ENCODE measurements around the gene HDHD3.

The HDHD3 gene

GRCh38 chr9:113416149-113416721 lies 39.4 kb upstream of the HDHD3 start:
- no peaks in the 10 kb centered on the region for H3K27me3 ChIP-seq (ENCODE audit: insufficient read depth, low read depth)
- H3K4me1 ChIP-seq (ENCODE audit: low read depth, poor library complexity, severe bottlenecking): peaks cover 7% of the 10 kb centered on the region
- H3K79me2 ChIP-seq (ENCODE audit: insufficient read depth, low read depth): no peaks in the 10 kb centered on the region
- no peak for TF ChIP-seq CTCF (conservative IDR thresholded peaks at IDR 0.05; ENCODE audit: low read depth, low read length)
- no peaks in the 10 kb centered on the region for H4K20me1 ChIP-seq (ENCODE audit: insufficient read depth)
- no peak overlapping the region for H3K27ac ChIP-seq
- no peaks in the 10 kb centered on the region for H3K36me3 ChIP-seq (ENCODE audit: insufficient read depth)
- no peak overlapping the region for H3K4me3 ChIP-seq (IDR thresholded peaks at IDR 0.05; ENCODE audit: insufficient read depth, low read depth, low read length)
- H3K4me2 ChIP-seq: no peak overlapping the region
- H3K9ac ChIP-seq: no peak overlapping the region
- no peak overlapping the region for H2AFZ ChIP-seq (ENCODE audit: low read depth)

DNA sequence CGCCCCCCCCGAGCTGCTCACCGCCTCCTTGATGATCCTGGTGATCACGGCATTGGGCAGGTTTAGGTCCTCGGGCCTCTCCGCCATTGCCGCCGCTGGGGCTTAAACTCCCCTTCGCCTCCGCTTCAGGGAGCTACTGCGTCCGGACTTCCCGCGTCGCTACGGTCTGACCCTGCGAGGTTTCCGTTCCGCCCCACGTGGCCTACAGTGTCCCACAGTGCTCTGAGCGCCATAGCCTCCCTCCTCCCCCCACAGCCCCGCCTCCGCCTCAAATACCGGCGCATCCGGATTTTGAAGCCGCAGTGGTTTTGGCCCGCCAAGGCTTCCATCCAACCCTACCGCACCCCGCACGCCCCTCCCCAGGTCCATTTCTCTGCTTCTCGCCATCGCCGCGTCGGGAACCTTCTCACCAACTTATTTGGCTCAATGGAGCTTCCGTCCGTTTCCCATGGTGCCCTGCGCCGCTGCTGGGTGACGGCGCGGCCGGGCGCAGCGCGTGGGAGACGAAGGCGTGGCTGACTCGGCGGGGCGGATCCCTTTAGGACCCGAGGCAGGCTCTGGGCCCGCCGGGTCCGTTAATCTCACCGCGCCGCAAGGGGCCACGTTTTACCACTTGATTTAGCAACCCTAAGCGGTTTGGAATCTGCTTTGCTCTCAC lies 33.5 kb upstream of the HDHD3 start, which contains the start of the genes C9orf43 and POLE3:
Gene C9orf43, plus strand, starts transcription at position 541 of the 658 bp plus-strand sequence. CDS start 2,747 bp downstream, outside the sequence.
Gene POLE3, minus strand, starts transcription at position 469 of the 658 bp plus-strand sequence. Its CDS starts 382 bp downstream, at position 87.
- Histone ChIP-seq H4K20me1 (ENCODE audit: insufficient read depth) (no peaks in the 10 kb centered on the region), H3K36me3 (ENCODE audit: insufficient read depth) (peaks cover 6% of the 10 kb centered on the region; the same call in 1 of the 2 replicates), H3K27ac (peak within 1 kb of the TSS; percentile 97), H3K79me2 (ENCODE audit: insufficient read depth, low read depth) (peaks cover 20% of the 10 kb centered on the region), H3K4me1 (ENCODE audit: low read depth, poor library complexity, severe bottlenecking) (peaks cover 37% of the 10 kb centered on the region), H2AFZ (ENCODE audit: low read depth) (peak within 1 kb of the TSS; percentile 70), H3K9ac (peak within 1 kb of the TSS; percentile 98), H3K4me3 (IDR thresholded peaks at IDR 0.05; ENCODE audit: insufficient read depth, low read depth, low read length) (no peak within 1 kb of the TSS), H3K4me2 (peak within 1 kb of the TSS; percentile 97), H3K27me3 (ENCODE audit: insufficient read depth, low read depth) (no peaks in the 10 kb centered on the region)
- TF ChIP-seq CTCF (conservative IDR thresholded peaks at IDR 0.05; ENCODE audit: low read depth, low read length): no peak

GRCh38 chr9:113409883-113410206 lies 33.1 kb upstream of the HDHD3 start:
- Histone ChIP-seq H3K27ac (peak overlapping the region; percentile 97), H3K4me3 (IDR thresholded peaks at IDR 0.05; ENCODE audit: insufficient read depth, low read depth, low read length) (no peak overlapping the region), H2AFZ (ENCODE audit: low read depth) (peak overlapping the region; percentile 70; the same call in 1 of the 2 replicates), H3K9ac (peak overlapping the region; percentile 98), H3K27me3 (ENCODE audit: insufficient read depth, low read depth) (no peaks in the 10 kb centered on the region), H3K4me1 (ENCODE audit: low read depth, poor library complexity, severe bottlenecking) (peaks cover 37% of the 10 kb centered on the region), H3K79me2 (ENCODE audit: insufficient read depth, low read depth) (peaks cover 20% of the 10 kb centered on the region), H3K4me2 (peak overlapping the region; percentile 97), H3K36me3 (ENCODE audit: insufficient read depth) (peaks cover 6% of the 10 kb centered on the region; the same call in 1 of the 2 replicates), H4K20me1 (ENCODE audit: insufficient read depth) (no peaks in the 10 kb centered on the region)
- no peak for TF ChIP-seq CTCF (conservative IDR thresholded peaks at IDR 0.05; ENCODE audit: low read depth, low read length)

DNA sequence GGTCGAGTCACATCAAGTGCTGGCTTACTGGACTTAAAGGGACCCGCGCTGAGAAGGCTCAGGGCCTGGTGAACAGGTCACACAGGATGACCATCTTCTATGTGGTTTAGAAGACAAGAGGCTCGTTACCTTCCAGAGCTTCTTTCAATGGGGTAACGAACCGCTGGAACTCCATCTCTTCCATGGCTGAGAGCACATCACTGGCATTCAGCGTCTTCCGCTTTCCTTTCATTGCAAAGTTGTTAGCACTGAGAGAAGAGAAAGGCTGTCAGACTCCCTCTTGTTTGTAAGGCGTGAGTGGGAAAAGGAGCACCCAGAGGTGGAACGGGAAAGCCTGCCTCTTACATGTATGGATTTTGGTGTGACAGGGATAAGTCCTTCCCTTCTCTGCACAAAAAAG lies 32.7 kb upstream of the HDHD3 start:
- Histone ChIP-seq H3K4me3 (IDR thresholded peaks at IDR 0.05; ENCODE audit: insufficient read depth, low read depth, low read length) (no peak overlapping the region), H3K79me2 (ENCODE audit: insufficient read depth, low read depth) (peaks cover 20% of the 10 kb centered on the region), H3K4me2 (peak overlapping the region; percentile 97), H3K36me3 (ENCODE audit: insufficient read depth) (peaks cover 6% of the 10 kb centered on the region; the same call in 1 of the 2 replicates), H3K9ac (peak overlapping the region; percentile 98), H3K27me3 (ENCODE audit: insufficient read depth, low read depth) (no peaks in the 10 kb centered on the region), H2AFZ (ENCODE audit: low read depth) (no peak overlapping the region), H4K20me1 (ENCODE audit: insufficient read depth) (no peaks in the 10 kb centered on the region), H3K27ac (peak overlapping the region; percentile 97), H3K4me1 (ENCODE audit: low read depth, poor library complexity, severe bottlenecking) (peaks cover 37% of the 10 kb centered on the region)
- no peak for TF ChIP-seq CTCF (conservative IDR thresholded peaks at IDR 0.05; ENCODE audit: low read depth, low read length)

Measured in KMS-11 (cell line).